NCI-H128 (cell line): ENCODE data around the gene FGF11.

Source experiments
- DNase-seq: peaks from one replicate; lab custom pipeline; 2025; ENCODE audit not compliant: unreplicated experiment; lab: John Stamatoyannopoulos, UW

The FGF11 gene

DNA sequence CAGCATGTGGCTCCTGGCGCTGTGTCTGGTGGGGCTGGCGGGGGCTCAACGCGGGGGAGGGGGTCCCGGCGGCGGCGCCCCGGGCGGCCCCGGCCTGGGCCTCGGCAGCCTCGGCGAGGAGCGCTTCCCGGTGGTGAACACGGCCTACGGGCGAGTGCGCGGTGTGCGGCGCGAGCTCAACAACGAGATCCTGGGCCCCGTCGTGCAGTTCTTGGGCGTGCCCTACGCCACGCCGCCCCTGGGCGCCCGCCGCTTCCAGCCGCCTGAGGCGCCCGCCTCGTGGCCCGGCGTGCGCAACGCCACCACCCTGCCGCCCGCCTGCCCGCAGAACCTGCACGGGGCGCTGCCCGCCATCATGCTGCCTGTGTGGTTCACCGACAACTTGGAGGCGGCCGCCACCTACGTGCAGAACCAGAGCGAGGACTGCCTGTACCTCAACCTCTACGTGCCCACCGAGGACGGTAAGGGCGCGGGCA, 31.0 kb upstream of the FGF11 start:
- no peak for DNase-seq

DNA sequence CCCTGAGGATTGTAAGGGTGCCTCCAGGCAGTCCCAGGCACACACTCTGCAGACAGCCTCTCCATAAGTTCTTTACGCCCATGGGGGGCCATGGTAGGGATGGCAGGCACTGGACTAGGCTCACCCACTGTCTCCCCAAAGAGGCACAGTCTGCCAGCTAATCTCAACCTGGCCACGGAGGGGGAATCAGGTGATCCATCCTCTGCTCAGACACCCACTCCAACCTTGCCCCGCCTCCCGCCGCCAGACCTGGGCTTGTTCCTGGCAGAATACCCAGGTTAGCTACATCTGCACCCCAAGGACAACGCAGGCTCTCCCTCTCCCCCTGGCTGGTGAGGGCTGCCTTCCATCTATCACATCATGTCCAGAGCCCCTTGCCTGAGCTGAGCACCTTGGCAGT, 30.4 kb upstream of the FGF11 start:
- DNase-seq: no peak

DNA sequence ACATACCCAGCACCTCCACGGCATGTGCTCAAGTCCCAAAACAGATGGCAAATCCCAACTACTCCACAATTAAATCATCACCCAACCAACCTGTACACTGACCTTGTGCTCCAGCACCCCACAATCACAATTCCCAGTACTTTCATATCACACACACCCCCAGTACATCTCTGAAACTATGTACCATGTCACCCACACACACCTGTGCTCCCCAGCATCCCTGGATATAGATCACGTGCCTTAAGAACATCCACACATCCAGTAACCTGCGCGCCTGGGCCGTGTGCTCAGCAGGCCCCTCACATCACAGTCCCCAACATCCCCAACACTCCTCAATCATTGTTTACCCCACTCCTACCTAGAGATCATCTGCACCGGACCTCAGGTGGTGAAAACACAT, 29.6 kb upstream of the FGF11 start:
- no peak for DNase-seq

DNA sequence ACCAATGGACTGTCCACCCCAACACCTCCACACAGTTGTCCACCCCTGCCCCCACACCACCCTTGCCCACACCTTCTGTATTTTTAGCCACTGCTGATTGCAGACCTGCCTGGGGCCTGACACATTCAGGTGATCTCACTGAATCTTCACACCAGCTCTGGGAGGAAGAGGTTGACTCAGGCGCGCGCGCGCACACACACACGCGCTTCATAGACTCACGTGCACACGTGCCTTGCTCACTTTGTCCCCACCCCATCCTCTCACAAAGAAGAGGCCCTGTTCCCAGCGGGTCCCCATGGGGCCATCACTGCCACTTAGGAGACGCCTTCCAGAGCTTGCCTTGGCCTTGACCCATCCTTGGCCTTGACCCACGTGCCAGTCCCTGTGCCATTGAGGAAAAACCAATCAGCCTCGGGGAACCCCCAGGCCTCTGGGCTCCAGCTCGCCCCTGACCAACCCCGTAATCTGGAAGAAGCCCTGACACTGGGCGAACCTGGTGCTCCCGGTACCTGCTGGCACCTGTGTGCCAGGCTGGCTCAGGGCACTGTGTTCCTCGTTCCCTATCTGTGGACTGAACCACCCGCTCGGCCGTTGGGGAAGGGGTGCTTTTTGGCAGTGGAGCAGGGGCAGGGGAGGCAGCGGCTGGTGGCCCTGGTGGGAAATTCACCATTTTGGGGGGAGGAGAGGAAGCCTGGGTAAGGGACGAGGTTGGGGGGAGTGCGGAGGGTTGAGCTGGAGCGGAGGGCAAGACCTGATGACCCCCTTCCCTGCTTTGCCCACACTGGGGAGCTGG, 28.5 kb upstream of the FGF11 start:
- DNase-seq: no peak

DNA sequence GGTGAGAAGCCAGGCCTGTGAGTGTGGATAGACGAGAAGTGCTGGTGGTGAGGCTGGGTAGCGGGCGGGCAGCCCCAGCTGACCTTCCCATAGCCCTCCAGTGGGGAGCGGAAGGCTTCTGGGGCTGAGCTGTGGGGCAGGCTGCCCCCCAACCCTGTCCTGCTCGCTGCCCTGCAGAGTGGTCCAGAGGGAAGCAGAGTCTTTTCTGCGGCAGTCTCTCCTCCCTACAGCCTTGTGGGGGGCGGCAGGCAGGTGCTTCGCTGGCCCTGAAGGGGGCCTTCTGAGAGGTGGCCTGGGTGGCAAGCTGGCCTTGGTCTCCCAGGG, 27.9 kb upstream of the FGF11 start:
- DNase-seq: no peak

DNA sequence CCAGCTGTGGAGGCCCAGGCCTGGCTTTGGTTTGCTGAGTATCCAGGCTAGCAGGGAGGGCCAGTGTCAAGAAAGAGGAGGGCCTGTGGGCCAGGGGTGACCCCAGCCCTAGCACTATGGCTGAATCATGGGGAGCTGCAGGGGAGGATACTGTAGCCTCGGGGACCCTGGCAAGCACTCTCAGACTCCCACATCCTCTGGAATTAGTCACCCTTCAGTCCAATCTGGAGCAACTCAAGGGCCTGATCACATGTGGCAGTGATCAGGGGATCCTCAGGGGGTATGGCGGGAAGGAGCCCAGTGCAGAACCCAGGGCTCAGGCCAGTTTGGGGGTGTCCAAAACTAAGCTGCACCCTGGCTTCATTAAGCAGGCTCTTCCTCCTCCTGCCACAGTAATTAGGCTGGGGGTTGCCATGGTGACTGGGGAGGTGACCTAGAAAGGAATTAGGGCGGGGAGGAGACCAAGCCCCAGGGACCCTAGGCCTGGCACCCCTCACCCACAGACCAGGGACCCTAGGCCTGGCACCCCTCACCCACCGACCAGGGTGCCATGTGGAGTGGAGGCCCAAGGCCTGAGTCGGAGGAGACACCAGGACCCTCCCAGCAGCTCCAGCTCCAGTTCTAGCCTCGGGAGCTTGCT, 25.8 kb upstream of the FGF11 start:
- no peak for DNase-seq

DNA sequence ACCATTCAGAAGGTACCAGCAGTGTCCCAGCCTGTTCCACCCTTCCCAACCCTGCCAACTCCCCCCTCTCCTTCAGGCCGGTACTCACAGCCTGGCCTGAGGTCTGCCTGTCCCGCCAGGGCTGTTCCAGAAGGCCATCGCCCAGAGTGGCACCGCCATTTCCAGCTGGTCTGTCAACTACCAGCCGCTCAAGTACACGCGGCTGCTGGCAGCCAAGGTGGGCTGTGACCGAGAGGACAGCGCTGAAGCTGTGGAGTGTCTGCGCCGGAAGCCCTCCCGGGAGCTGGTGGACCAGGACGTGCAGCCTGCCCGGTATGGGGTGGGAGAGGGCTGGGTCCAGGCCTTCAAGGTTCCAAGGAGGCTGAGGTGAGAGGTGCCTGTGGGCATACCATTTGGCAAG, 24.5 kb upstream of the FGF11 start:
- DNase-seq: no peak

DNA sequence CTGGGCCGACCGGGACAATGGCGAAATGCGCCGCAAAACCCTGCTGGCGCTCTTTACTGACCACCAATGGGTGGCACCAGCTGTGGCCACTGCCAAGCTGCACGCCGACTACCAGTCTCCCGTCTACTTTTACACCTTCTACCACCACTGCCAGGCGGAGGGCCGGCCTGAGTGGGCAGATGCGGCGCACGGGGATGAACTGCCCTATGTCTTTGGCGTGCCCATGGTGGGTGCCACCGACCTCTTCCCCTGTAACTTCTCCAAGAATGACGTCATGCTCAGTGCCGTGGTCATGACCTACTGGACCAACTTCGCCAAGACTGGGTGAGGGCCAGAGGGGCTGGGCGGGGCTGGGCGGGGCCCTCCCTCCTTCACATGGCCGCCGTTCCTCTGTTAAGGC, 23.5 kb upstream of the FGF11 start:
- no peak for DNase-seq

DNA sequence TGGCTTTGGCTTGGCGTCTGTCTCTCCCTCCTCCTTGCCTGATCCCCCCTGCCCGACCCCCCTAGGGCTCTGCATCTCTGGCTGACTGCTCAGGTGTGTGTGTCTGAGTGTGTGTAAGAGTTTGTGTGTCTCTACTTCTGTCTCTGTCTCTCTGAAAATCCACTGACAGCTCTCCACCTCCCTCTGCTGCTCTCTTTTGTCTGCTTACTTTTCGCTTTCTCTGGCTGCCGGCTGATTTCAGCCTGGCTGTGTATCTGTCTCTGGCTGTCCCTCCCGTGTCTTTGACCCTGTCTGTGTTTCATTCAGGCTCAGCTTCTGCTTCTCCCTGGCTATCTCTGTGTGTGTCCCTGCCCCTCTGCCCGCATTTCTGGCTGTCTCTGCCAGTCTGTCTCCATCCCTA, 23.0 kb upstream of the FGF11 start:
- DNase-seq: no peak

DNA sequence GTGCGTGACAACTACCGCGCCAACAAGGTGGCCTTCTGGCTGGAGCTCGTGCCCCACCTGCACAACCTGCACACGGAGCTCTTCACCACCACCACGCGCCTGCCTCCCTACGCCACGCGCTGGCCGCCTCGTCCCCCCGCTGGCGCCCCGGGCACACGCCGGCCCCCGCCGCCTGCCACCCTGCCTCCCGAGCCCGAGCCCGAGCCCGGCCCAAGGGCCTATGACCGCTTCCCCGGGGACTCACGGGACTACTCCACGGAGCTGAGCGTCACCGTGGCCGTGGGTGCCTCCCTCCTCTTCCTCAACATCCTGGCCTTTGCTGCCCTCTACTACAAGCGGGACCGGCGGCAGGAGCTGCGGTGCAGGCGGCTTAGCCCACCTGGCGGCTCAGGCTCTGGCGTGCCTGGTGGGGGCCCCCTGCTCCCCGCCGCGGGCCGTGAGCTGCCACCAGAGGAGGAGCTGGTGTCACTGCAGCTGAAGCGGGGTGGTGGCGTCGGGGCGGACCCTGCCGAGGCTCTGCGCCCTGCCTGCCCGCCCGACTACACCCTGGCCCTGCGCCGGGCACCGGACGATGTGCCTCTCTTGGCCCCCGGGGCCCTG, 22.2 kb upstream of the FGF11 start:
- no peak for DNase-seq

DNA sequence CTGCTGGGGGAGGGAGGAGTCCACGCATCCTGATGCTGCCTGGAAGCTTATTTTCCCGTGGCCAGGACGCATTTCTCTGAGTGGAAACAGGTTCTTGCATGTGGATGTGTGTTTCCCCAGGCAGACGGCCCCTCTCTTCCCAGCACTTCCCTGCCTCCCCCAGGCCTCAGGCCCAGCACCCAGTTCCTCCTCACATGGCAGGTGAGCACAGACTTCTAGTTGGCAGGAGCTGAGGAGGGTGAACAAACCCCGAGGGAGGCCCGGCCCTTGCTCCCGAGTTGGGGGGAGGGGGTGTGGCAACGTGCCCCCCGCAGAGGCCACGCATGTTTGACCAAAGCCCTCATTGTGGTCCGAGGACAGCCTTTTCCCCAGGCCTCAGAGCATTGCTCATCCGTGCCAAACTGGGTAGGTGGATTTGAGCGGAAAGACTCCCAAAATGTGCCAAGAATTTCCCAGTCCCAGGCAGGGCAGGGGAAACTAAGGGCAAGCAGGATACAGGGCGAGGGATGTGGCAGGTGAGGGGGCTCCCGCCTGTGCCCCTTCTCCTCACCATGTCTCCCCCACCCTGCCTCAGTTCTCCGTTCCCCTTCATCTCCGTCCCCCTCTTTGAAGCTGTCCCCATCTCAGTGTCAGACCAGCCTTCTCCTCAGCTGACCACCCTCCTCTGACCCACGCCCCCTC, 20.7 kb upstream of the FGF11 start:
- DNase-seq: no peak

DNA sequence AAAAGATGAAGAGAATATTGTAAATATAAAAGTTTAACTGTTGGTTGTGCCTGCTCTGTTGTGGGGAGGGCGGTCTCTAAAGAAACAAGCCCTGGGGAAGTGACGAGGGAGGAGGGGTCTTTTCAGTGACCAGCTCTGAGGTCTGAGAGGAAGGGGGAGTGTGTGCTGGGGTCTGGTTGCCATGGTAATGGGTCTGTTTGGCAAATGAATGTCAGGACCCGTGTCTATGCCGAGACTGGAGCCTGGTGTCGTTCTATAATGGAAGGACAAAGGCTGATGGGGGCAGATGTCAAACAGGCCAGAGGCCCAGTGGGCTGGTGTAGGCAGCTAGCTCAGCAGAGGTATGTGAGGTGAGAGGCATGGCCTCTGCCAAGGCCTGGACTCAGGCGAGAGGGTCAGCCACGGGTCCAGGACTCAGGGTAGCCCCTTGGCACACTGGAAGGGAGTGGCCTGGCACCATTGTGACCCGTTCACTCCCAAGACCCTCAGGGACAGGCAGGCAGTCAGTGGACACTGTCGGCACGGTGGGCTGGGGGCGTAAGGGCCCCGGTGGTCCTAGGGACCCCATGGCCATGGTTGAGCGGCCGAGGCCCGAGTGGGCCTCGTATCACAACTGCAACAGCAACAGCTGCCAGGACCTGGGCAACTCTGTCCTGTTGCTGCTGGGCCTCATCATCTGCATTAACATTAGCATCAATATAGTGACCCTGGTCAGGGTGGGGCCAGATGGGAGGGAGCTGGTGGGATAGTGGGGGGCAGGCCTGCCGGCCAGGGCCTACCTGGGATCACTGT, 19.3 kb upstream of the FGF11 start, which contains the start of gene SPEM1:
Gene SPEM1, plus strand, starts transcription at position 506 of the 792 bp plus-strand sequence. Its CDS starts 61 bp downstream, at position 567.
- no peak for DNase-seq

DNA sequence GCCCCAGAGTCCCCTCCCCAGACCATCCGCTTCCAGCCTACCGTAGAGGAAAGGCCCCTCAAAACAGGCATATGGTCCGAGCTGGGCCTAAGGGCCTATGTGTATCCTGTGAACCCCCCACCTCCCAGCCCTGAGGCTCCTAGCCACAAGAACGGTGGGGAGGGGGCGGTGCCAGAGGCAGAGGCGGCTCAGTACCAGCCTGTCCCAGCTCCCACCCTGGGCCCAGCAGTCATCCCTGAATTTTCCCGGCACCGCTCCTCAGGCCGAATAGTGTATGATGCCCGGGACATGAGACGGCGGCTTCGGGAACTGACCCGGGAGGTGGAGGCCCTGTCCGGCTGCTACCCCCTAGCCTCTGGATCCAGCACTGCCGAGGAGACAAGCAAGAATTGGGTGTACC, 18.1 kb upstream of the FGF11 start:
- no peak for DNase-seq

DNA sequence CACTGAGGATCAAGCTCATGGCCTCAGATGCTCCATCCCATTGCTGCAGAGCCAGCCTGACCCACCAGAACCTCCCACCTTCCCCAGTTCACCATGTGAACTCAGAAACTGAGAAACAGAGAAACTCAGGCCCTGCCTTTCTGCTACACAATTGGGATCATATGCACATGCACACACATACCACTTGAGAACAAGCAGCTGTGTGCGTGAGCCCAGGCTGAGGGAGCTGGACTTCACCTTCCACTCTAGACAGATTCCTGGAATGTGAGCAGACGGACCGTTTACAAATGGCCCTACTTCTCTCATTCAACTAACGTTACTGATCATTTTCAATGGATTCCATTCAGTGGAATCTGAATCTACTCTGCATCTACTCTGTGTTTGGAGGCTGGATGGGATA, 15.6 kb upstream of the FGF11 start:
- no peak for DNase-seq

DNA sequence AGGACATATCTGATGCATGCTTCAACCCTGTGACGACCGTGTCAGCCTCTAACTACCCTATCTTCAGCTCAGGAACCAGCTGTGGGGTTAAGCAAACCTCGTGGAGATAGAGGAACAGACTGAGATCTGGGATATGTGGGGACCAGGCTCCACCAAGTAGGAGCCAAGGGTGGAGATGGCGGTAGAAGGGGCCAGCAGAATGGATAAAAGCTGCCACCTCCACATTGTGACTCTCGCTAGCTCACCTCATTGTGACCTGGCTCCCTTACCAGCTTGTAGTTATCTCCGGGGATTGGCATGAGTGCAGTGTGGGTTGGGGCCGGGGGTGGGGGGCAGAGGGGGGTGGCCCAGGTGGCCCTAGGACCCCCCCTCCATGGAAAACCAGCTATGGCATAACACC, 14.0 kb upstream of the FGF11 start, which contains the start of gene SPEM2:
Gene SPEM2, plus strand, starts transcription at position 301 of the 400 bp plus-strand sequence. Its CDS starts 73 bp downstream, at position 374.
- no peak for DNase-seq

DNA sequence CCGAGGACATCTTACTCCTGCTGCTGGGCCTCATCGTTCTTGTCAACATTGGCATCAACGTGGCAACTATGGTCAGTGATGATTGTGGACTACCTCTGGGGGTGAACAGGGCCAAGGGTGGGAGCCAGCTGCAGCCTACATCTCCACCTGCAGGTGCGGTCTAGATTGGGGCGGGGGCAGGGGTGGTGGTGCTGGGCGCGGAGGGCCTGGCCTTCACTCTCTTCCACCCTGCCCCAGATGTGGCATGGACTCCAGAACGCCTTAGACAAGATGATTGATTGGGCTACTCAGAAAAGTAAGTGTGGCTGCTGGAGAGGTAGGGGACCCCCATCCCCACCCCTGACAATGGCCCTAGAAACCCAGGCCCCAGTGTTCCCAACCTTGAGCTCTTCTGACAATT, 13.6 kb upstream of the FGF11 start:
- DNase-seq: no peak

DNA sequence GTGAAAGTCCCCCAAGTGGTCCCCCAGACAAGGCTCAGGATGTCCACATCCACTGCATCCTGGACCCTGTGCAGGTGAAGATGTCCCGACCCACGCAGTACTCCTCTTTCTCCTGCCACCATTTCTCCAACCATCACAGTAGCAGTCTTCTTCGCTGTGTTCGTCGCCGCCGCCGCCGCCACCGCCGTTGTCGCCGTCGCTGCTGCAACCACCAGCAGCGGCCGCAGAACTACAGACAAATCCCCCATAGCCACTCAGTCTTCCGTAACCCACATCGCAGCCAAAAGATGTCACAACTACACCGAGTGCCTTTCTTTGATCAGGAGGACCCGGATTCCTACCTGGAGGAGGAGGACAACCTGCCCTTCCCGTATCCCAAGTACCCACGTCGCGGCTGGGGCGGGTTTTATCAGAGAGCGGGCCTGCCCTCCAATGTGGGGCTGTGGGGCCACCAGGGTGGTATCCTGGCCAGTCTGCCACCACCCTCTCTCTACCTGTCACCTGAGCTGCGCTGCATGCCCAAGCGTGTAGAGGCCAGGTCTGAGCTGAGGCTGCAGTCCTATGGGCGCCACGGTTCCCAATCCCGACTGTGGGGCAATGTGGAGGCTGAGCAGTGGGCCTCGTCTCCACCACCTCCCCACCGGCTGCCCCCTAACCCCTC, 13.0 kb upstream of the FGF11 start:
- DNase-seq: no peak

DNA sequence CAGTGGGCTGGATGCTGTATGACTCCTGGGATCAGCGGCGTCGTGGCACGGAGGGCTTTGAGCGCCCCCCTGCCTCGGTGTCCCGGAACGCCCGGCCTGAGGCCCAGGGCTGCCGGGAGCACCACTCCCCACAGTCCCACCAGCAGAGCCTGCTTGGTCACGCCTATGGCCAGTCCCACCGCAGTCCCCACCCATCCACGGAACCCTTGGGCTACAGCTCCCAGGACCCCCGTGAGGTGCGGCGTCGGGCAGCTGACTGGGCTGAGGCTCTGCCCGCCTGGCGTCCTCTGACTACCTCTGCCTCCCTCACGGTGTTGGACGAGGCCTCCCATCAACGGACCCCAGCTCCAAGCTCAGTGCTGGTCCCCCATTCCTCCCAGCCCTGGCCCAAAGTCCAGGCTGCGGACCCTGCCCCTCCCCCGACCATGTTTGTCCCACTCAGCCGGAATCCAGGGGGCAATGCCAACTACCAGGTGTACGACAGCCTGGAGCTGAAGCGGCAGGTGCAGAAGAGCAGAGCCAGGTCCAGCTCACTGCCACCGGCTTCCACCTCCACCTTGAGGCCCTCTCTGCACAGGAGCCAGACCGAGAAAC, 12.3 kb upstream of the FGF11 start:
- DNase-seq: no peak

DNA sequence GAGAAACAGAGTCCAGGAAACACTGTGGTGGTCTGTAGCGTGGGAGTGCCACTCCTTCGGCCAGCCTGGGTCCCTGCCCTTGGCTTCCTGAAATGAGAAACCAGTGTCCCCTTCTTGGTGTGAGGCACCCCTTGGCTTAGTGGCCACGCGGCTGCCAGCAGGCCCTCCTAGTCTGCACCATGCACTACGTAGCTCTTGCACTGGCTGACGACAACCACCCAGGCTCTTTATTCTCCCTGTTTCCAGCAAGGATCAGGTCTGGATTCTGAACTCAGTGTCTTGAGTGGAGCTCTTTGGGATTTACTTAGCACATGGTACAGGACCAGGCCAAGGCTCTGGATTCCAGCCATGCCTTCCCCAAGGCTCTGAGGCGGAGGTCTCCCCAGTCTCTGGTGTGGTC, 11.8 kb upstream of the FGF11 start:
- DNase-seq: no peak

DNA sequence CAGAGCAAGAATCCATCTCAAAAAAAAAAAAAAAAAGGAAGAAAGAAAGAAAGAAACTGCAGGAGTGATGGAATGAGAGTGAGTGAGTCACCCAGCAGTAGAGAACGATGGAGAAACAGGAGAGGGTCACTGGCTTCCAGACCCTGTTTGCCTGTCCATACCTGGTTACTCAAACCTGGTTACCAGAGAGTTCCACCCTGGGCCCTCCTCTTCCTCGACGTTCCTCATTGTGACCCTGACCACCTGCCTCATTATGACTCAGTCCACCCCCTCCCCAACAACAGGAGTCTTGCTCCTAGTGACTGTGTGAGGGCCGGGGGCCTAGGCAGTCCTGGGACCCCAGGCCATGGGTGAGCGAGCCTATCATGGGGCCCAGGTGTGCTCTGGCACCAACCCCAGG, 10.8 kb upstream of the FGF11 start, which contains the start of gene SPEM3:
Gene SPEM3, plus strand, starts transcription at position 301 of the 400 bp plus-strand sequence. Its CDS starts 46 bp downstream, at position 347.
- DNase-seq: no peak
